OCI-LY1 (cell line): ENCODE measurements around the gene MLH3.

Experiments
- H2AFZ ChIP-seq: fragments of 200-600 bp; sonication (generic), shearing (Covaris generic); 2 replicates; pipeline ENCODE4 v1.6.0; 2014; ENCODE audit warnings: antibody characterized with exemption, mild to moderate bottlenecking, low read length
- H3F3A ChIP-seq: fragments of 200-600 bp; sonication (generic), shearing (Covaris generic); 2 replicates; pipeline ENCODE4 v1.6.0; 2014; ENCODE audit warnings: mild to moderate bottlenecking, antibody characterized with exemption, low read length, moderate library complexity; ENCODE audit not compliant: insufficient read depth
- H3K27ac ChIP-seq: fragments of 200-600 bp; sonication (generic); 2 replicates; pipeline ENCODE4 v1.5.1; 2014; ENCODE audit warnings: low read length, mixed run types, mild to moderate bottlenecking, low read depth; ENCODE audit not compliant: poor library complexity, severe bottlenecking
- H3K27me3 ChIP-seq: fragments of 200-600 bp; sonication (generic); 2 replicates; pipeline ENCODE4 v1.6.0; 2014; ENCODE audit warnings: antibody characterized with exemption, mild to moderate bottlenecking, low read length, moderate library complexity; ENCODE audit not compliant: insufficient read depth
- H3K36me3 ChIP-seq: fragments of 200-600 bp; sonication (generic); 2 replicates; pipeline ENCODE4 v1.6.1; 2014; ENCODE audit warnings: mild to moderate bottlenecking, antibody characterized with exemption, low read length, moderate library complexity, mixed read lengths; ENCODE audit not compliant: insufficient read depth
- H3K4me1 ChIP-seq: fragments of 200-600 bp; sonication (generic); 2 replicates; pipeline ENCODE4 v1.5.1; 2014; ENCODE audit warnings: mild to moderate bottlenecking, low read length, moderate library complexity; ENCODE audit not compliant: insufficient read depth, severe bottlenecking
- H3K4me2 ChIP-seq: fragments of 200-600 bp; sonication (generic), shearing (Covaris generic); 2 replicates; pipeline ENCODE4 v1.6.1; 2014; ENCODE audit warnings: low read length
- H3K4me3 ChIP-seq: fragments of 200-600 bp; sonication (generic); 2 replicates; pipeline ENCODE4 v1.5.1; 2014; ENCODE audit warnings: low read length, low read depth, mild to moderate bottlenecking, mixed read lengths; ENCODE audit not compliant: poor library complexity, severe bottlenecking
- H3K79me2 ChIP-seq: fragments of 200-600 bp; shearing (Covaris generic); 2 replicates; pipeline ENCODE4 v1.6.1; 2016; ENCODE audit warnings: mixed run types, low read length, mixed read lengths; ENCODE audit not compliant: insufficient read depth
- H3K9ac ChIP-seq: fragments of 200-600 bp; sonication (generic), shearing (Covaris generic); 2 replicates; pipeline ENCODE4 v1.6.1; 2014; ENCODE audit warnings: mild to moderate bottlenecking, low read length, mixed read lengths
- H3K9me2 ChIP-seq: fragments of 200-600 bp; sonication (generic), shearing (Covaris generic); 2 replicates; pipeline ENCODE4 v1.6.1; 2014; ENCODE audit warnings: low read depth, mild to moderate bottlenecking, low read length, mixed read lengths
- H3K9me3 ChIP-seq: fragments of 200-600 bp; shearing (Covaris generic); 2 replicates; pipeline ENCODE4 v1.6.1; 2014; ENCODE audit warnings: low read length, mixed read lengths
- H4K20me1 ChIP-seq: fragments of 200-600 bp; sonication (generic), shearing (Covaris generic); 2 replicates; pipeline ENCODE4 v1.6.0; 2016; ENCODE audit warnings: mild to moderate bottlenecking, low read length; ENCODE audit not compliant: insufficient read depth
- EZH2 ChIP-seq: fragments of 200-600 bp; sonication (generic), shearing (Covaris generic); IDR thresholded peaks from 2 replicates; pipeline ENCODE4 v1.8.0; 2017; ENCODE audit warnings: borderline replicate concordance, mixed run types, mild to moderate bottlenecking, antibody characterized with exemption, low read length, moderate library complexity, mixed read lengths
- TF ChIP-seq, protein P1 (sequence below): fragments of 200-600 bp; sonication (generic), shearing (Covaris generic); IDR thresholded peaks from 2 replicates; pipeline ENCODE4 v1.5.1; 2017; ENCODE audit warnings: mild to moderate bottlenecking, antibody characterized with exemption, low read length, moderate library complexity, mixed read lengths

Gene MLH3

DNA sequence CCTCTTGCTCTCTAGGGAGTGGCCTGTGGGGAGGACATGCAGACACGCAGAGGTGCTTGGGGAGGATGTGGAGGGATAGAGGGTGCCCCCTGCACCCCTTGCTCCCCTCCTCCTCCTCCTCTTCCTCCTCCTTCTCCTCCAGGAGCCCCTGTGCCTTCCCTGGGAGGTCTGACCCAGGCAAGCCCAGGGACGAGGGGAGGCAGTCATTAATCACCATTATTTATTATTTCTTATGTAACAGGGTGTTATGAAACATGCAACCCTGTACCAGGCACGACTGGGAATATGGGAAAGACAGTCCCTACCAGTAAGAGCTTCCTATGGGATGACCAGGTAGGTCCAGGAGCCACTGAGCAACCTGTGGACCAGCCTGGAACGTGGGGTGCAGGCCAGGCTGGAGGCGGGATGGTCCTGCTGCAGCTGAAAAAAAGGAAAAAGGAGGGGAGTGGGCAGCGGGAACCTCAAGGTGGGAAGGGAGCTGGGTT lies 73.3 kb downstream of the MLH3 start:
- Histone ChIP-seq H3K27ac (no peak overlapping the region), H3F3A (no peaks in the 10 kb centered on the region), H3K9ac (no peak overlapping the region), H3K27me3 (peaks cover 6% of the 10 kb centered on the region; the same call in 1 of the 2 replicates), H3K4me2 (no peak overlapping the region), H3K79me2 (no peaks in the 10 kb centered on the region), H4K20me1 (no peaks in the 10 kb centered on the region), H2AFZ (no peak overlapping the region), H3K36me3 (no peaks in the 10 kb centered on the region), H3K9me2 (no peaks in the 10 kb centered on the region), H3K4me1 (no peaks in the 10 kb centered on the region), H3K9me3 (no peaks in the 10 kb centered on the region), H3K4me3 (no peak overlapping the region)
- TF ChIP-seq, protein P1, sequence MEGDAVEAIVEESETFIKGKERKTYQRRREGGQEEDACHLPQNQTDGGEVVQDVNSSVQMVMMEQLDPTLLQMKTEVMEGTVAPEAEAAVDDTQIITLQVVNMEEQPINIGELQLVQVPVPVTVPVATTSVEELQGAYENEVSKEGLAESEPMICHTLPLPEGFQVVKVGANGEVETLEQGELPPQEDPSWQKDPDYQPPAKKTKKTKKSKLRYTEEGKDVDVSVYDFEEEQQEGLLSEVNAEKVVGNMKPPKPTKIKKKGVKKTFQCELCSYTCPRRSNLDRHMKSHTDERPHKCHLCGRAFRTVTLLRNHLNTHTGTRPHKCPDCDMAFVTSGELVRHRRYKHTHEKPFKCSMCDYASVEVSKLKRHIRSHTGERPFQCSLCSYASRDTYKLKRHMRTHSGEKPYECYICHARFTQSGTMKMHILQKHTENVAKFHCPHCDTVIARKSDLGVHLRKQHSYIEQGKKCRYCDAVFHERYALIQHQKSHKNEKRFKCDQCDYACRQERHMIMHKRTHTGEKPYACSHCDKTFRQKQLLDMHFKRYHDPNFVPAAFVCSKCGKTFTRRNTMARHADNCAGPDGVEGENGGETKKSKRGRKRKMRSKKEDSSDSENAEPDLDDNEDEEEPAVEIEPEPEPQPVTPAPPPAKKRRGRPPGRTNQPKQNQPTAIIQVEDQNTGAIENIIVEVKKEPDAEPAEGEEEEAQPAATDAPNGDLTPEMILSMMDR = no peak
- TF ChIP-seq EZH2 = no peak

DNA sequence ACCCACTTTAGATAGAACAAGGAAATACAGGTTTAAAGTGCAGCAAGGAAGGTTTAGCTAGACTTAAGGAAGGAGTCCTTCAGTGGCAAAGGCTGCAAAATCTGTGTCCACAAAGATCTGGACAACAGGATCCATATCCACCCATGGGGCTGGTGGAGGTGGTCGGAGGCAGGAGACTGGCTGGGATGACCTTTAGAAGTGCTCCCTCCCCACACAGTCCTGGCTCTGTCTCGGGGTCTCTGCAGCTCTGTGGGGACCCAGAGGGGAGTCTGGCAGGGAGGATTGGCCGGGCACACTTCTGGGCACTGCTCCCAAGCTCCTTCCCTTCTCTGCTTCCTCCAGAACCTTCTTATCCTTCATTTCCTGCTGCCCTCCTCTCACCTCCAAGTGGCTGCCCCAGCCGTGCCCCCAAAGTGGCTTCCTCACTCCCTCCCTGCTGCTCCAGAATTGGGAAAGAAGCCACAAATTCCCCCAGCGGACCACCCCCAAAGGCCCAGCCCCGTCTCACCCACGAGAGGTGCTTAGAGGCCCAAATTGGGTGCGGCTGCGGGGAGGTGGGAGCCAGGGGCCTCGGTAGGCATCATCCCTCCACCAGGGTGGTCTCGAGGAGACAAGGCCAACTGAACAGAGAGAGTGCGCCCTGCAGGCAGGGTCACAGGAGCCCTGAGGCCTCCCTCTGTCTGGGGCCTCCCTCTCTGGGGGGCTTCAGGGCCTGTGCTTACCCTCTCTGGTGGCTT lies 73.9 kb downstream of the MLH3 start:
- H3F3A ChIP-seq = no peaks in the 10 kb centered on the region
- no peak overlapping the region for H2AFZ ChIP-seq
- H3K27ac ChIP-seq = no peak overlapping the region
- no peaks in the 10 kb centered on the region for H3K79me2 ChIP-seq
- no peaks in the 10 kb centered on the region for H3K9me3 ChIP-seq
- TF ChIP-seq, protein P1 = no peak
- no peak for TF ChIP-seq EZH2
- H4K20me1 ChIP-seq = no peaks in the 10 kb centered on the region
- H3K4me1 ChIP-seq = no peaks in the 10 kb centered on the region
- H3K4me2 ChIP-seq = no peak overlapping the region
- peaks cover 6% of the 10 kb centered on the region; the same call in 1 of the 2 replicates for H3K27me3 ChIP-seq
- no peaks in the 10 kb centered on the region for H3K36me3 ChIP-seq
- no peaks in the 10 kb centered on the region for H3K9me2 ChIP-seq
- H3K4me3 ChIP-seq = no peak overlapping the region
- no peak overlapping the region for H3K9ac ChIP-seq

DNA sequence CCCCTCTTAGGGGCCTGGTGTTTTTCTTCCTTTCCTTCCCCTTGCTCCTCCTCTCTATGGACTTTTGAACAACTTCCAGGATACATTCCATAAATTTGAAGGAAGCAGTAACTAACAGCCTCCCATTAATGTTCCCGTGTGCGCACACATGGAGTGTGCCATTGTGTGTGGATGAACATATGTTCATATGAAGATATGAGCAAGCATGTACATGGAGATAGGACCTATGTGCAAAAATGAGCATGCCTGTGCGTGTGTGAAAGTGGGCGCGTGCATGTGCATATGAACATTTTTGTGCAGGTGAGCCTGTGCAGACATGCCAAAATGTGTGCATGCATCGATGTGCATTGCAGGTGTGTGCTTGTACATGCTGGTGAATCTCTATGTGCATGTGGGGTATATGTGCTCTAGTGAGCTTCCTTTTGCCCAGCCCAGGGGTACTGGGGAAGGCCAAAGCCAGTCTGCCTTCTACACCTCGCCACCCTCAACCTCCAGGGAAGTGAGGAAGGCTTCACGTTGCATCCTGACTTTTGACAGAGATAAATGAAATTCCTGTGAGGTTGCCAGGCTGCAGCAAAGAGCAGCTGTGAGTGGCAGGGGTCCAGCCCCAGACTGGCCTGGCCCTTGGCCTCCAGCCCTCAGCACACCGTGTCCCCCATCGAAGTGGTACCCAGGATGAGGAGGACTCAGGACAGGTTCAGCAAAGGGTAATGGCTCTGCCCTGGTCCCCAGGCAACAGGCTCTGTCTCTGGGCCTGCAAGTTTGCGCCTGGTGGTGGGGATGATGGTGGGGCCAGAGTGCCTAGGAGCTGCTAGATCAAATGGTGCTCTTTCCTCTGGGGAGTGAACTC lies 74.8 kb downstream of the MLH3 start:
- Histone ChIP-seq H3K9ac (no peak overlapping the region), H3K4me3 (no peak overlapping the region), H3K4me1 (no peaks in the 10 kb centered on the region)

More for the DNA sequence above, 74.8 kb downstream of the MLH3 start:
- Histone ChIP-seq H2AFZ (no peak overlapping the region), H3K79me2 (no peaks in the 10 kb centered on the region), H3K9me2 (no peaks in the 10 kb centered on the region), H3K27ac (no peak overlapping the region), H3K36me3 (no peaks in the 10 kb centered on the region), H3K4me2 (no peak overlapping the region), H4K20me1 (no peaks in the 10 kb centered on the region), H3F3A (no peaks in the 10 kb centered on the region), H3K9me3 (no peaks in the 10 kb centered on the region), H3K27me3 (peaks cover 6% of the 10 kb centered on the region; the same call in 1 of the 2 replicates)
- TF ChIP-seq EZH2 = no peak
- TF ChIP-seq, protein P1 = no peak
